D721Med (cell line): ENCODE results near the gene DYNLL1.
"Not testable (repeated sequence)": the region's sequence is repeated elsewhere in the genome, so short reads cannot be mapped to it uniquely, and the experiment has no call there.

Source experiments
- DNase-seq: peaks from one replicate; pipeline ENCODE4 v3.0.0; 2011; ENCODE audit warnings: low spot score; ENCODE audit not compliant: insufficient read length
- FAIRE-seq: peaks from 2 replicates; lab custom pipeline; 2011; peaks lifted over from hg19 to GRCh38; lab: Jason Lieb, UNC
- CTCF ChIP-seq: IDR thresholded peaks from 2 replicates; pipeline ENCODE4 v1.5.1; 2012; ENCODE audit warnings: mild to moderate bottlenecking, control low read depth; ENCODE audit not compliant: insufficient read depth; ENCODE audit errors: missing control alignments

The DYNLL1 gene

GRCh38 chr12:120522568-120522967 lies 26.7 kb downstream of the DYNLL1 start:
- TF ChIP-seq CTCF, result no peak
- FAIRE-seq (no peak), DNase-seq (no peak)

- no peak for TF ChIP-seq CTCF
- DNase-seq, result peak; percentile 70
- no peak for FAIRE-seq
Observed at GRCh38 chr12:120528861-120529525, 33.1 kb downstream of the DYNLL1 start, which contains the start of gene COQ5. Gene COQ5 (minus strand): TSS chr12:120529158. CDS start chr12:120529141, 17 bp downstream.

GRCh38 chr12:120529641-120530417 lies 33.9 kb downstream of the DYNLL1 start:
- DNase-seq (no peak), FAIRE-seq (no peak)
- TF ChIP-seq CTCF, result no peak

GRCh38 chr12:120530418-120530761 lies 34.5 kb downstream of the DYNLL1 start:
- FAIRE-seq, DNase-seq: not testable (repeated sequence)

- DNase-seq (no peak), FAIRE-seq (no peak)
- no peak for TF ChIP-seq CTCF
Observed at GRCh38 chr12:120532701-120533238, 36.9 kb downstream of the DYNLL1 start.

- no peak for TF ChIP-seq CTCF
- DNase-seq (peak; percentile 95), FAIRE-seq (no peak)
Observed at GRCh38 chr12:120534203-120534702, 38.3 kb downstream of the DYNLL1 start, which contains the start of gene RNF10. Gene RNF10 (plus strand): TSS chr12:120534356. CDS start chr12:120534812, 456 bp downstream.

GRCh38 chr12:120534703-120535655 lies 39.1 kb downstream of the DYNLL1 start:
- DNase-seq, result no peak
- TF ChIP-seq CTCF, result no peak
- no peak for FAIRE-seq
